OCI-LY1 (cell line): ENCODE results near the gene SPANXA1.
"Not testable (repeated sequence)": the region's sequence is repeated elsewhere in the genome, so short reads cannot be mapped to it uniquely, and the experiment has no call there.

Experiments
- H2AFZ ChIP-seq: fragments of 200-600 bp; sonication (generic), shearing (Covaris generic); 2 replicates; pipeline ENCODE4 v1.6.0; 2014; ENCODE audit warnings: antibody characterized with exemption, mild to moderate bottlenecking, low read length
- H3F3A ChIP-seq: fragments of 200-600 bp; sonication (generic), shearing (Covaris generic); 2 replicates; pipeline ENCODE4 v1.6.0; 2014; ENCODE audit warnings: mild to moderate bottlenecking, antibody characterized with exemption, low read length, moderate library complexity; ENCODE audit not compliant: insufficient read depth
- H3K27ac ChIP-seq: fragments of 200-600 bp; sonication (generic); 2 replicates; pipeline ENCODE4 v1.5.1; 2014; ENCODE audit warnings: low read length, mixed run types, mild to moderate bottlenecking, low read depth; ENCODE audit not compliant: poor library complexity, severe bottlenecking
- H3K27me3 ChIP-seq: fragments of 200-600 bp; sonication (generic); 2 replicates; pipeline ENCODE4 v1.6.0; 2014; ENCODE audit warnings: antibody characterized with exemption, mild to moderate bottlenecking, low read length, moderate library complexity; ENCODE audit not compliant: insufficient read depth
- H3K36me3 ChIP-seq: fragments of 200-600 bp; sonication (generic); 2 replicates; pipeline ENCODE4 v1.6.1; 2014; ENCODE audit warnings: mild to moderate bottlenecking, antibody characterized with exemption, low read length, moderate library complexity, mixed read lengths; ENCODE audit not compliant: insufficient read depth
- H3K4me1 ChIP-seq: fragments of 200-600 bp; sonication (generic); 2 replicates; pipeline ENCODE4 v1.5.1; 2014; ENCODE audit warnings: mild to moderate bottlenecking, low read length, moderate library complexity; ENCODE audit not compliant: insufficient read depth, severe bottlenecking
- H3K4me2 ChIP-seq: fragments of 200-600 bp; sonication (generic), shearing (Covaris generic); 2 replicates; pipeline ENCODE4 v1.6.1; 2014; ENCODE audit warnings: low read length
- H3K4me3 ChIP-seq: fragments of 200-600 bp; sonication (generic); 2 replicates; pipeline ENCODE4 v1.5.1; 2014; ENCODE audit warnings: low read length, low read depth, mild to moderate bottlenecking, mixed read lengths; ENCODE audit not compliant: poor library complexity, severe bottlenecking
- H3K79me2 ChIP-seq: fragments of 200-600 bp; shearing (Covaris generic); 2 replicates; pipeline ENCODE4 v1.6.1; 2016; ENCODE audit warnings: mixed run types, low read length, mixed read lengths; ENCODE audit not compliant: insufficient read depth
- H3K9ac ChIP-seq: fragments of 200-600 bp; sonication (generic), shearing (Covaris generic); 2 replicates; pipeline ENCODE4 v1.6.1; 2014; ENCODE audit warnings: mild to moderate bottlenecking, low read length, mixed read lengths
- H3K9me2 ChIP-seq: fragments of 200-600 bp; sonication (generic), shearing (Covaris generic); 2 replicates; pipeline ENCODE4 v1.6.1; 2014; ENCODE audit warnings: low read depth, mild to moderate bottlenecking, low read length, mixed read lengths
- H3K9me3 ChIP-seq: fragments of 200-600 bp; shearing (Covaris generic); 2 replicates; pipeline ENCODE4 v1.6.1; 2014; ENCODE audit warnings: low read length, mixed read lengths
- H4K20me1 ChIP-seq: fragments of 200-600 bp; sonication (generic), shearing (Covaris generic); 2 replicates; pipeline ENCODE4 v1.6.0; 2016; ENCODE audit warnings: mild to moderate bottlenecking, low read length; ENCODE audit not compliant: insufficient read depth
- EZH2 ChIP-seq: fragments of 200-600 bp; sonication (generic), shearing (Covaris generic); IDR thresholded peaks from 2 replicates; pipeline ENCODE4 v1.8.0; 2017; ENCODE audit warnings: borderline replicate concordance, mixed run types, mild to moderate bottlenecking, antibody characterized with exemption, low read length, moderate library complexity, mixed read lengths
- TF ChIP-seq, protein P1 (sequence below): fragments of 200-600 bp; sonication (generic), shearing (Covaris generic); IDR thresholded peaks from 2 replicates; pipeline ENCODE4 v1.5.1; 2017; ENCODE audit warnings: mild to moderate bottlenecking, antibody characterized with exemption, low read length, moderate library complexity, mixed read lengths

SPANXA1 gene, protein sequence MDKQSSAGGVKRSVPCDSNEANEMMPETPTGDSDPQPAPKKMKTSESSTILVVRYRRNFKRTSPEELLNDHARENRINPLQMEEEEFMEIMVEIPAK

GRCh38 chrX:141584638-141585037, at the start of gene SPANXA1:
Gene SPANXA1, minus strand, starts transcription at chrX:141584738. Its CDS starts 60 bp downstream, at chrX:141584678.
- not testable (repeated sequence) for H3K4me1 ChIP-seq, H3K9me3 ChIP-seq, H3K36me3 ChIP-seq, H3K79me2 ChIP-seq, H3K9ac ChIP-seq, H3K4me3 ChIP-seq, H2AFZ ChIP-seq, H3K27me3 ChIP-seq, H4K20me1 ChIP-seq, H3K27ac ChIP-seq, H3F3A ChIP-seq, H3K9me2 ChIP-seq, H3K4me2 ChIP-seq

GRCh38 chrX:141632124-141632523, 47.6 kb upstream of the SPANXA1 start:
- Histone ChIP-seq H3K4me3 (no peak overlapping the region), H3K9me3 (no peaks in the 10 kb centered on the region), H3K27ac (no peak overlapping the region), H3K27me3 (no peaks in the 10 kb centered on the region), H3K4me2 (no peak overlapping the region), H2AFZ (no peak overlapping the region), H3K9ac (no peak overlapping the region), H3K4me1 (no peaks in the 10 kb centered on the region), H3K9me2 (no peaks in the 10 kb centered on the region), H3F3A (no peaks in the 10 kb centered on the region), H4K20me1 (no peaks in the 10 kb centered on the region), H3K79me2 (no peaks in the 10 kb centered on the region), H3K36me3 (no peaks in the 10 kb centered on the region)
- no peak for TF ChIP-seq EZH2

GRCh38 chrX:141619336-141619735, 34.8 kb upstream of the SPANXA1 start:
- H3F3A ChIP-seq, result no peaks in the 10 kb centered on the region
- no peak overlapping the region for H3K27ac ChIP-seq
- H3K36me3 ChIP-seq, result no peaks in the 10 kb centered on the region
- no peaks in the 10 kb centered on the region for H3K27me3 ChIP-seq
- no peaks in the 10 kb centered on the region for H3K9me2 ChIP-seq
- TF ChIP-seq, protein P1, sequence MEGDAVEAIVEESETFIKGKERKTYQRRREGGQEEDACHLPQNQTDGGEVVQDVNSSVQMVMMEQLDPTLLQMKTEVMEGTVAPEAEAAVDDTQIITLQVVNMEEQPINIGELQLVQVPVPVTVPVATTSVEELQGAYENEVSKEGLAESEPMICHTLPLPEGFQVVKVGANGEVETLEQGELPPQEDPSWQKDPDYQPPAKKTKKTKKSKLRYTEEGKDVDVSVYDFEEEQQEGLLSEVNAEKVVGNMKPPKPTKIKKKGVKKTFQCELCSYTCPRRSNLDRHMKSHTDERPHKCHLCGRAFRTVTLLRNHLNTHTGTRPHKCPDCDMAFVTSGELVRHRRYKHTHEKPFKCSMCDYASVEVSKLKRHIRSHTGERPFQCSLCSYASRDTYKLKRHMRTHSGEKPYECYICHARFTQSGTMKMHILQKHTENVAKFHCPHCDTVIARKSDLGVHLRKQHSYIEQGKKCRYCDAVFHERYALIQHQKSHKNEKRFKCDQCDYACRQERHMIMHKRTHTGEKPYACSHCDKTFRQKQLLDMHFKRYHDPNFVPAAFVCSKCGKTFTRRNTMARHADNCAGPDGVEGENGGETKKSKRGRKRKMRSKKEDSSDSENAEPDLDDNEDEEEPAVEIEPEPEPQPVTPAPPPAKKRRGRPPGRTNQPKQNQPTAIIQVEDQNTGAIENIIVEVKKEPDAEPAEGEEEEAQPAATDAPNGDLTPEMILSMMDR, result no peak
- H3K4me3 ChIP-seq, result no peak overlapping the region
- no peak overlapping the region for H3K4me2 ChIP-seq
- H3K79me2 ChIP-seq, result no peaks in the 10 kb centered on the region
- H4K20me1 ChIP-seq, result no peaks in the 10 kb centered on the region
- H3K9ac ChIP-seq, result no peak overlapping the region
- H2AFZ ChIP-seq, result no peak overlapping the region
- no peaks in the 10 kb centered on the region for H3K9me3 ChIP-seq
- no peaks in the 10 kb centered on the region for H3K4me1 ChIP-seq

GRCh38 chrX:141609111-141609510, 24.6 kb upstream of the SPANXA1 start:
- H3K36me3 ChIP-seq, result no peaks in the 10 kb centered on the region
- no peaks in the 10 kb centered on the region for H3K27me3 ChIP-seq
- no peaks in the 10 kb centered on the region for H3K9me3 ChIP-seq
- H3K79me2 ChIP-seq, result no peaks in the 10 kb centered on the region
- TF ChIP-seq, protein P1, result no peak
- H3K9ac ChIP-seq, result no peak overlapping the region
- H3K9me2 ChIP-seq, result no peaks in the 10 kb centered on the region
- no peaks in the 10 kb centered on the region for H3K4me1 ChIP-seq
- no peak overlapping the region for H2AFZ ChIP-seq
- no peaks in the 10 kb centered on the region for H3F3A ChIP-seq
- no peak overlapping the region for H3K4me3 ChIP-seq
- H4K20me1 ChIP-seq, result no peaks in the 10 kb centered on the region
- no peak overlapping the region for H3K4me2 ChIP-seq
- H3K27ac ChIP-seq, result no peak overlapping the region

- not testable (repeated sequence) for H3K79me2 ChIP-seq, H2AFZ ChIP-seq, H3K27me3 ChIP-seq, H3K9me2 ChIP-seq, H3K4me1 ChIP-seq, H4K20me1 ChIP-seq, H3K9me3 ChIP-seq, H3K27ac ChIP-seq, H3K9ac ChIP-seq, H3K36me3 ChIP-seq, H3F3A ChIP-seq, H3K4me3 ChIP-seq, H3K4me2 ChIP-seq
Observed at GRCh38 chrX:141589408-141589807, 4.9 kb upstream of the SPANXA1 start, which contains the start of gene SPANXA2. Gene SPANXA2, plus strand, starts transcription at chrX:141589708. Its CDS starts 60 bp downstream, at chrX:141589768.

GRCh38 chrX:141542551-141542950, 42.0 kb downstream of the SPANXA1 start:
- not testable (repeated sequence) for H3K4me1 ChIP-seq, H4K20me1 ChIP-seq, H3K36me3 ChIP-seq, H3K9me3 ChIP-seq, H3K9me2 ChIP-seq, H3K4me3 ChIP-seq, H3K27ac ChIP-seq, H3F3A ChIP-seq, H3K79me2 ChIP-seq, H2AFZ ChIP-seq, H3K27me3 ChIP-seq, H3K4me2 ChIP-seq, H3K9ac ChIP-seq
